ENCODE results near the gene RALGAPB.
"Not testable (repeated sequence)": the region's sequence is repeated elsewhere in the genome, so short reads cannot be mapped to it uniquely, and the experiment has no call there.

Gene RALGAPB

GRCh38 chr20:38589351-38589750, 116.7 kb downstream of the RALGAPB start:
- no peak overlapping the region for H3K4me3 ChIP-seq (ENCODE audit: control insufficient read depth in 1 of 7, extremely low read depth in 1 of 7, insufficient read depth in 4 of 7, low read depth in 2 of 7, low read length in 6 of 7)
- no peak for DNase-seq
- WGBS (ENCODE audit: insufficient coverage) = 84% methylated on average over 4 of the region's 4 CpGs
- no peaks in the 10 kb centered on the region for H3K36me3 ChIP-seq (ENCODE audit: control insufficient read depth in 4 of 4, insufficient read depth in 4 of 4, low read length in 3 of 4)
- ChIA-PET CTCF (no interaction called here), POLR2A (no interaction called here)
- no peak overlapping the region for H3K27ac ChIP-seq (ENCODE audit: insufficient read depth in 1 of 2, low read depth in 1 of 2, low read length in 2 of 2, poor library complexity in 1 of 2, severe bottlenecking in 2 of 2)
- no peaks in the 10 kb centered on the region for H3K9me3 ChIP-seq (ENCODE audit: control extremely low read depth in 1 of 5, control insufficient read depth in 4 of 5, insufficient read depth in 2 of 5, low read depth in 1 of 5, low read length in 4 of 5)
- H3K4me1 ChIP-seq (ENCODE audit: control extremely low read depth in 1 of 4, control insufficient read depth in 4 of 4, insufficient read depth in 4 of 4, low read length in 3 of 4) = no peaks in the 10 kb centered on the region
- H3K27me3 ChIP-seq (replicated peaks in 2 of 5; ENCODE audit: control insufficient read depth in 4 of 5, insufficient read depth in 5 of 5, low read length in 4 of 5) = peaks cover 0 to 10% (median 2%) of the 10 kb centered on the region in 5 experiments

GRCh38 chr20:38589967-38590675, 117.5 kb downstream of the RALGAPB start:
- Histone ChIP-seq H3K9me3 (ENCODE audit: control extremely low read depth in 1 of 5, control insufficient read depth in 4 of 5, insufficient read depth in 2 of 5, low read depth in 1 of 5, low read length in 4 of 5) (no peaks in the 10 kb centered on the region), H3K27me3 (replicated peaks in 2 of 5; ENCODE audit: control insufficient read depth in 4 of 5, insufficient read depth in 5 of 5, low read length in 4 of 5) (peaks cover 0 to 7% (median 0%) of the 10 kb centered on the region in 5 experiments), H3K4me3 (ENCODE audit: control insufficient read depth in 1 of 7, extremely low read depth in 1 of 7, insufficient read depth in 4 of 7, low read depth in 2 of 7, low read length in 6 of 7) (no peak overlapping the region), H3K4me1 (ENCODE audit: control extremely low read depth in 1 of 4, control insufficient read depth in 4 of 4, insufficient read depth in 4 of 4, low read length in 3 of 4) (no peaks in the 10 kb centered on the region), H3K27ac (ENCODE audit: insufficient read depth in 1 of 2, low read depth in 1 of 2, low read length in 2 of 2, poor library complexity in 1 of 2, severe bottlenecking in 2 of 2) (no peak overlapping the region), H3K36me3 (ENCODE audit: control insufficient read depth in 4 of 4, insufficient read depth in 4 of 4, low read length in 3 of 4) (no peaks in the 10 kb centered on the region)
- ChIA-PET POLR2A (no interaction called here), CTCF (no interaction called here)
- 100% methylated on average over 3 of the region's 3 CpGs for WGBS (ENCODE audit: insufficient coverage)
- DNase-seq = no peak

GRCh38 chr20:38590676-38591473, 118.2 kb downstream of the RALGAPB start:
- DNase-seq = no peak
- 92% methylated on average over 15 of the region's 18 CpGs for WGBS (ENCODE audit: insufficient coverage)

GRCh38 chr20:38591474-38592410, 119.1 kb downstream of the RALGAPB start:
- Histone ChIP-seq H3K4me1 (ENCODE audit: control extremely low read depth in 1 of 4, control insufficient read depth in 4 of 4, insufficient read depth in 4 of 4, low read length in 3 of 4) (no peaks in the 10 kb centered on the region), H3K36me3 (ENCODE audit: control insufficient read depth in 4 of 4, insufficient read depth in 4 of 4, low read length in 3 of 4) (no peaks in the 10 kb centered on the region), H3K9me3 (ENCODE audit: control extremely low read depth in 1 of 5, control insufficient read depth in 4 of 5, insufficient read depth in 2 of 5, low read depth in 1 of 5, low read length in 4 of 5) (no peaks in the 10 kb centered on the region), H3K27me3 (replicated peaks in 2 of 5; ENCODE audit: control insufficient read depth in 4 of 5, insufficient read depth in 5 of 5, low read length in 4 of 5) (peaks cover 0 to 7% (median 0%) of the 10 kb centered on the region in 5 experiments), H3K4me3 (ENCODE audit: control insufficient read depth in 1 of 7, extremely low read depth in 1 of 7, insufficient read depth in 4 of 7, low read depth in 2 of 7, low read length in 6 of 7) (no peak overlapping the region), H3K27ac (ENCODE audit: insufficient read depth in 1 of 2, low read depth in 1 of 2, low read length in 2 of 2, poor library complexity in 1 of 2, severe bottlenecking in 2 of 2) (no peak overlapping the region)
- ChIA-PET CTCF (no interaction called here), POLR2A (no interaction called here)
- 93% methylated on average over 19 of the region's 21 CpGs for WGBS (ENCODE audit: insufficient coverage)
- no peak for DNase-seq

More at GRCh38 chr20:38590676-38591473, 118.2 kb downstream of the RALGAPB start:
- POLR2A ChIA-PET = no interaction called here
- H3K9me3 ChIP-seq (ENCODE audit: control extremely low read depth in 1 of 5, control insufficient read depth in 4 of 5, insufficient read depth in 2 of 5, low read depth in 1 of 5, low read length in 4 of 5) = no peaks in the 10 kb centered on the region
- CTCF ChIA-PET = no interaction called here
- H3K27me3 ChIP-seq (replicated peaks in 2 of 5; ENCODE audit: control insufficient read depth in 4 of 5, insufficient read depth in 5 of 5, low read length in 4 of 5) = peaks cover 0 to 7% (median 0%) of the 10 kb centered on the region in 5 experiments
- no peaks in the 10 kb centered on the region for H3K4me1 ChIP-seq (ENCODE audit: control extremely low read depth in 1 of 4, control insufficient read depth in 4 of 4, insufficient read depth in 4 of 4, low read length in 3 of 4)
- no peak overlapping the region for H3K4me3 ChIP-seq (ENCODE audit: control insufficient read depth in 1 of 7, extremely low read depth in 1 of 7, insufficient read depth in 4 of 7, low read depth in 2 of 7, low read length in 6 of 7)
- H3K27ac ChIP-seq (ENCODE audit: insufficient read depth in 1 of 2, low read depth in 1 of 2, low read length in 2 of 2, poor library complexity in 1 of 2, severe bottlenecking in 2 of 2) = no peak overlapping the region
- H3K36me3 ChIP-seq (ENCODE audit: control insufficient read depth in 4 of 4, insufficient read depth in 4 of 4, low read length in 3 of 4) = no peaks in the 10 kb centered on the region

- POLR2A ChIA-PET; H3K36me3 ChIP-seq (ENCODE audit: control insufficient read depth in 4 of 4, insufficient read depth in 4 of 4, low read length in 3 of 4); DNase-seq; H3K4me3 ChIP-seq (ENCODE audit: control insufficient read depth in 1 of 7, extremely low read depth in 1 of 7, insufficient read depth in 4 of 7, low read depth in 2 of 7, low read length in 6 of 7); H3K27ac ChIP-seq (ENCODE audit: insufficient read depth in 1 of 2, low read depth in 1 of 2, low read length in 2 of 2, poor library complexity in 1 of 2, severe bottlenecking in 2 of 2); H3K9me3 ChIP-seq (ENCODE audit: control extremely low read depth in 1 of 5, control insufficient read depth in 4 of 5, insufficient read depth in 2 of 5, low read depth in 1 of 5, low read length in 4 of 5); H3K4me1 ChIP-seq (ENCODE audit: control extremely low read depth in 1 of 4, control insufficient read depth in 4 of 4, insufficient read depth in 4 of 4, low read length in 3 of 4); CTCF ChIA-PET; H3K27me3 ChIP-seq (replicated peaks in 2 of 5; ENCODE audit: control insufficient read depth in 4 of 5, insufficient read depth in 5 of 5, low read length in 4 of 5): not testable (repeated sequence)
- no CpG with 5 or more reads among the region's 3 CpGs for WGBS (ENCODE audit: insufficient coverage)
These were observed 119.8 kb downstream of the RALGAPB start for GRCh38 chr20:38592411-38592790.

- H3K27ac ChIP-seq (ENCODE audit: insufficient read depth in 1 of 2, low read depth in 1 of 2, low read length in 2 of 2, poor library complexity in 1 of 2, severe bottlenecking in 2 of 2); H3K9me3 ChIP-seq (ENCODE audit: control extremely low read depth in 1 of 5, control insufficient read depth in 4 of 5, insufficient read depth in 2 of 5, low read depth in 1 of 5, low read length in 4 of 5); CTCF ChIA-PET; H3K27me3 ChIP-seq (replicated peaks in 2 of 5; ENCODE audit: control insufficient read depth in 4 of 5, insufficient read depth in 5 of 5, low read length in 4 of 5); H3K4me3 ChIP-seq (ENCODE audit: control insufficient read depth in 1 of 7, extremely low read depth in 1 of 7, insufficient read depth in 4 of 7, low read depth in 2 of 7, low read length in 6 of 7); POLR2A ChIA-PET; H3K4me1 ChIP-seq (ENCODE audit: control extremely low read depth in 1 of 4, control insufficient read depth in 4 of 4, insufficient read depth in 4 of 4, low read length in 3 of 4); DNase-seq; H3K36me3 ChIP-seq (ENCODE audit: control insufficient read depth in 4 of 4, insufficient read depth in 4 of 4, low read length in 3 of 4): not testable (repeated sequence)
- WGBS (ENCODE audit: insufficient coverage) = 97% methylated on average over 12 of the region's 12 CpGs
These were observed 121.6 kb downstream of the RALGAPB start for GRCh38 chr20:38594281-38594680.

Measured in common myeloid progenitor, CD34-positive (primary cell).